SK-N-SH treated with all-trans-retinoic acid at 6 μM for 48 hours (cell line): Measurements from ENCODE around the gene ZNF446.
"Not testable (repeated sequence)": the region's sequence is repeated elsewhere in the genome, so short reads cannot be mapped to it uniquely, and the experiment has no call there.

Experiments
- ATAC-seq: fragments of 200-7000 bp; cut with Tn5 transposase; 3 replicates; pipeline ENCODE4 v1.9.1; 2020; ENCODE audit warnings: mild to moderate bottlenecking, moderate library complexity
- ARNTL ChIP-seq: fragments of 450-650 bp; formaldehyde crosslinking; IDR thresholded peaks from 2 replicates; pipeline ENCODE4 v1.5.0; 2020; ENCODE audit warnings: low read depth, mild to moderate bottlenecking, moderate library complexity, borderline replicate concordance
- BACH2 ChIP-seq: fragments of 250-450 bp; sonication (Bioruptor Pico); IDR thresholded peaks from 2 replicates; pipeline ENCODE4 v1.9.0; 2021; ENCODE audit warnings: mild to moderate bottlenecking, borderline replicate concordance
- CREB5 ChIP-seq: fragments of 250-450 bp; sonication (Bioruptor Pico); IDR thresholded peaks from 2 replicates; pipeline ENCODE4 v1.5.1; 2020; ENCODE audit warnings: low read depth, mild to moderate bottlenecking, moderate library complexity
- CSDC2 ChIP-seq: fragments of 250-450 bp; sonication (Bioruptor Pico); IDR thresholded peaks from 2 replicates; pipeline ENCODE4 v1.5.0; 2020; ENCODE audit warnings: mild to moderate bottlenecking, moderate library complexity
- ESRRG ChIP-seq: fragments of 250-450 bp; sonication (Bioruptor Pico); IDR thresholded peaks from 2 replicates; pipeline ENCODE4 v1.6.1; 2021; ENCODE audit warnings: mild to moderate bottlenecking
- GLIS3 ChIP-seq: fragments of 250-450 bp; sonication (Bioruptor Pico); IDR thresholded peaks from 2 replicates; pipeline ENCODE4 v1.5.0; 2020; ENCODE audit warnings: mild to moderate bottlenecking, moderate library complexity
- ISL1 ChIP-seq: fragments of 250-450 bp; sonication (Bioruptor Pico); IDR thresholded peaks from 2 replicates; pipeline ENCODE4 v2.1.2; 2022; ENCODE audit warnings: mild to moderate bottlenecking, moderate library complexity
- OSR1 ChIP-seq: fragments of 250-450 bp; sonication (Bioruptor Pico); IDR thresholded peaks from 2 replicates; pipeline ENCODE4 v1.8.0; 2022; ENCODE audit warnings: moderate library complexity, mild to moderate bottlenecking, inconsistent platforms
- PATZ1 ChIP-seq: fragments of 250-450 bp; sonication (Bioruptor Pico); IDR thresholded peaks from 2 replicates; pipeline ENCODE4 v1.8.0; 2020; ENCODE audit warnings: mild to moderate bottlenecking, moderate library complexity, borderline replicate concordance
- POU6F1 ChIP-seq: fragments of 250-450 bp; sonication (Bioruptor Pico); IDR thresholded peaks from 2 replicates; pipeline ENCODE4 v1.8.0; 2021; ENCODE audit warnings: low read depth, mild to moderate bottlenecking, moderate library complexity, borderline replicate concordance
- PPARA ChIP-seq: fragments of 250-450 bp; sonication (Bioruptor Pico); IDR thresholded peaks from 2 replicates; pipeline ENCODE4 v1.5.0; 2020; ENCODE audit warnings: mild to moderate bottlenecking, borderline replicate concordance
- RARB ChIP-seq: fragments of 250-450 bp; sonication (Bioruptor Pico); IDR thresholded peaks from 2 replicates; pipeline ENCODE4 v1.8.0; 2021; ENCODE audit warnings: mild to moderate bottlenecking, moderate library complexity
- SNAI2 ChIP-seq: fragments of 250-450 bp; sonication (Bioruptor Pico); IDR thresholded peaks from 2 replicates; pipeline ENCODE4 v1.5.0; 2020; ENCODE audit warnings: mild to moderate bottlenecking, moderate library complexity
- TCF4 ChIP-seq: fragments of 250-450 bp; sonication (Bioruptor Pico); IDR thresholded peaks from 2 replicates; pipeline ENCODE4 v1.8.0; 2021; ENCODE audit warnings: mild to moderate bottlenecking, moderate library complexity, borderline replicate concordance
- TOX ChIP-seq: fragments of 250-450 bp; sonication (Bioruptor Pico); IDR thresholded peaks from 2 replicates; pipeline ENCODE4 v1.8.0; 2021; ENCODE audit warnings: mild to moderate bottlenecking, moderate library complexity, borderline replicate concordance
- TSHZ2 ChIP-seq: fragments of 250-450 bp; sonication (Bioruptor Pico); IDR thresholded peaks from 2 replicates; pipeline ENCODE4 v1.5.0; 2020; ENCODE audit warnings: mild to moderate bottlenecking, moderate library complexity
- ZFP30 ChIP-seq: fragments of 450-650 bp; formaldehyde crosslinking; IDR thresholded peaks from 2 replicates; pipeline ENCODE4 v1.5.0; 2022; ENCODE audit warnings: mild to moderate bottlenecking, moderate library complexity
- ZNF565 ChIP-seq: fragments of 450-650 bp; formaldehyde crosslinking; conservative IDR thresholded peaks from 2 replicates; pipeline ENCODE4 v1.5.0; 2020; ENCODE audit warnings: low read depth, mild to moderate bottlenecking, moderate library complexity
- ZNF70 ChIP-seq: fragments of 450-650 bp; formaldehyde crosslinking; IDR thresholded peaks from 2 replicates; pipeline ENCODE4 v1.5.0; 2020; ENCODE audit warnings: mild to moderate bottlenecking, moderate library complexity
- ZNF8 ChIP-seq: fragments of 450-650 bp; formaldehyde crosslinking; IDR thresholded peaks from 2 replicates; pipeline ENCODE4 v1.5.0; 2020; ENCODE audit warnings: mild to moderate bottlenecking, moderate library complexity
- TF ChIP-seq, protein P1 (sequence below): fragments of 250-450 bp; sonication (Bioruptor Pico); IDR thresholded peaks from 2 replicates; pipeline ENCODE4 v1.5.1; 2021; ENCODE audit warnings: mild to moderate bottlenecking, moderate library complexity

Gene ZNF446

DNA sequence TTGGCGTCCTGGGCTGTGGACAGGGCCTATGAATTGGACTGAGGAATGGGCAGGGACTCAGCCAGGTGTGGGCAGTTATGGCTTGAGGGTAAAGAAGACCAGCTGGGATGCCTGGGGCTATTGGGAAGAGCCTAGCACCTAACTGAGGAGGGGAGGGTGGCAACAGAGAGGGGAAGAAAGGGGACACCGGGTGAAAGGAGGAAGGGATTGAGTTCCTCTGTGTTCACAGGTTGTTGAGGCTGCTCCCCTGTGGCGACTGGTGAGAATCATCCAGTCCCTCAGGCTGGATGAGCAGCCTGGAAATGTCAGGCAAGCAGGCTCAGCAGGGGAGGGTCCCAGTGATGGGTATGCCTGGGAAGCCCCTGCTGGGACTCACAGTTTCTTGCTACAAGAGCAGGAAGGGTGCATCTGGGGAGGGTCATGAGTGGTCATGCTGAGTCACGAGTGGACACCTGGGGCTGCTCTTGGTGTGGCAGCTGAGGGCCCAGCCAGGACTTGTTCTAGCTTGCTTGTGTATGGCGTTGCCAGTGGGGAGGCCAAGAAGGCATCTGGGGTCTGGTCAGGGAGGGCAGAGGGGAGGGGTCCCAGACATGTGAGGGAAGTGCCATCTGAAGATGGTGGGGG lies 7.8 kb upstream of the ZNF446 start:
- TF ChIP-seq CREB5 (CRISPR knock-in tag) (no peak), BACH2 (no peak), ARNTL (CRISPR knock-in tag) (no peak), ZFP30 (CRISPR knock-in tag) (no peak), POU6F1 (CRISPR knock-in tag) (no peak), ESRRG (no peak), GLIS3 (CRISPR knock-in tag) (no peak), ISL1 (no peak), SNAI2 (CRISPR knock-in tag) (no peak), OSR1 (CRISPR knock-in tag) (no peak), ZNF565 (CRISPR knock-in tag) (no peak), TCF4 (CRISPR knock-in tag) (no peak), RARB (CRISPR knock-in tag) (no peak), ZNF8 (no peak)
- TF ChIP-seq, protein P1, sequence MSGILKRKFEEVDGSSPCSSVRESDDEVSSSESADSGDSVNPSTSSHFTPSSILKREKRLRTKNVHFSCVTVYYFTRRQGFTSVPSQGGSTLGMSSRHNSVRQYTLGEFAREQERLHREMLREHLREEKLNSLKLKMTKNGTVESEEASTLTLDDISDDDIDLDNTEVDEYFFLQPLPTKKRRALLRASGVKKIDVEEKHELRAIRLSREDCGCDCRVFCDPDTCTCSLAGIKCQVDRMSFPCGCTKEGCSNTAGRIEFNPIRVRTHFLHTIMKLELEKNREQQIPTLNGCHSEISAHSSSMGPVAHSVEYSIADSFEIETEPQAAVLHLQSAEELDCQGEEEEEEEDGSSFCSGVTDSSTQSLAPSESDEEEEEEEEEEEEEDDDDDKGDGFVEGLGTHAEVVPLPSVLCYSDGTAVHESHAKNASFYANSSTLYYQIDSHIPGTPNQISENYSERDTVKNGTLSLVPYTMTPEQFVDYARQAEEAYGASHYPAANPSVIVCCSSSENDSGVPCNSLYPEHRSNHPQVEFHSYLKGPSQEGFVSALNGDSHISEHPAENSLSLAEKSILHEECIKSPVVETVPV (CRISPR knock-in tag), result no peak
- TF ChIP-seq, all 23 proteins: peak for 0
- no peak for ATAC-seq

DNA sequence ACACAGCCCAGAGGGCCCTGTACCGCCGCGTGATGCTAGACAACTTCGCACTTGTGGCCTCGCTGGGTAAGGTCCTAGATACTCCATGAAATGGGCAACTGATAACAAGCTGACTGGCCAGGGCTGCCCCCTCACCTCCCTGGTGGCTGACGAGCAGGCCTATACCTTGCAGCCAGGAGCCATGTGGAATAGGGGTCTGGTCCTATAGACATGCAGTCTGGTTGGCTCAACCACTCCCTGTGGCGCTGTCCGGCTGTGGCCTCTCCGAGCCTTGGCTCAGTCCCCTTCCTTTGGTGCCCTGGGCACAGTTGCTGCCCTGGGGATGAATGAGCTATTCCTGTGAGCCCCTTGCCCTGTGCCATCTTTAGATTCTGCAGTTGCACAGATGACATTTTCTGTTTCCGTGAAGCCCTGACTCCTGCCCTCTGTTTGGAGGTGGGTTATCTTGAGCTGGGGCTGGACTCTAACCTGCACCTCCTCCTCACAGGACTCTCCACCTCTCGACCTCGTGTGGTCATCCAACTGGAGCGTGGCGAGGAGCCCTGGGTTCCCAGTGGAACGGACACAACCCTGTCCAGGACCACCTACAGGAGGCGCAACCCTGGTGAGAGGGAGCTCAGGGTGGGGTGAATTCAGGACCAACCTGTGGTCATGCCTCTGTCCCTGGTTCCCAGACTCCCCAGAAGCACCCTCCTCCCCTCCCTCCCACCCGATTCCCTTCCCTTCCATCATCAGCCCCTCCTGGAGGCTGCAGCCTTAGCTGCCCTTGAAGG lies 6.7 kb upstream of the ZNF446 start:
- TF ChIP-seq PPARA (CRISPR knock-in tag), result no peak
- no peak for TF ChIP-seq ESRRG
- no peak for TF ChIP-seq OSR1 (CRISPR knock-in tag)
- TF ChIP-seq BACH2, result no peak
- TF ChIP-seq GLIS3 (CRISPR knock-in tag), result no peak
- ATAC-seq, result no peak

GRCh38 chr19:58470837-58471543 lies 5.2 kb upstream of the ZNF446 start:
- not testable (repeated sequence) for ATAC-seq

GRCh38 chr19:58471736-58472135 lies 4.4 kb upstream of the ZNF446 start:
- ATAC-seq, result no peak
- TF ChIP-seq TOX (no peak), SNAI2 (CRISPR knock-in tag) (no peak), PATZ1 (CRISPR knock-in tag) (no peak), CREB5 (CRISPR knock-in tag) (no peak), ZNF70 (CRISPR knock-in tag) (no peak), PPARA (CRISPR knock-in tag) (no peak), ZNF8 (no peak), RARB (CRISPR knock-in tag) (no peak), ZNF565 (CRISPR knock-in tag) (no peak), TSHZ2 (no peak), CSDC2 (CRISPR knock-in tag) (no peak)
- TF ChIP-seq, protein P1 (CRISPR knock-in tag), result no peak
